HG02642 (cell line): Measurements from ENCODE around the gene CNIH2.
"Not testable (repeated sequence)": the region's sequence is repeated elsewhere in the genome, so short reads cannot be mapped to it uniquely, and the experiment has no call there.

ENCODE experiments used
- ATAC-seq: cut with Tn5 transposase; IDR thresholded peaks from one replicate; pipeline ENCODE4 v1.9.1; 2021; ENCODE audit warnings: mild to moderate bottlenecking; ENCODE audit not compliant: unreplicated experiment, poor library complexity

Gene CNIH2

DNA sequence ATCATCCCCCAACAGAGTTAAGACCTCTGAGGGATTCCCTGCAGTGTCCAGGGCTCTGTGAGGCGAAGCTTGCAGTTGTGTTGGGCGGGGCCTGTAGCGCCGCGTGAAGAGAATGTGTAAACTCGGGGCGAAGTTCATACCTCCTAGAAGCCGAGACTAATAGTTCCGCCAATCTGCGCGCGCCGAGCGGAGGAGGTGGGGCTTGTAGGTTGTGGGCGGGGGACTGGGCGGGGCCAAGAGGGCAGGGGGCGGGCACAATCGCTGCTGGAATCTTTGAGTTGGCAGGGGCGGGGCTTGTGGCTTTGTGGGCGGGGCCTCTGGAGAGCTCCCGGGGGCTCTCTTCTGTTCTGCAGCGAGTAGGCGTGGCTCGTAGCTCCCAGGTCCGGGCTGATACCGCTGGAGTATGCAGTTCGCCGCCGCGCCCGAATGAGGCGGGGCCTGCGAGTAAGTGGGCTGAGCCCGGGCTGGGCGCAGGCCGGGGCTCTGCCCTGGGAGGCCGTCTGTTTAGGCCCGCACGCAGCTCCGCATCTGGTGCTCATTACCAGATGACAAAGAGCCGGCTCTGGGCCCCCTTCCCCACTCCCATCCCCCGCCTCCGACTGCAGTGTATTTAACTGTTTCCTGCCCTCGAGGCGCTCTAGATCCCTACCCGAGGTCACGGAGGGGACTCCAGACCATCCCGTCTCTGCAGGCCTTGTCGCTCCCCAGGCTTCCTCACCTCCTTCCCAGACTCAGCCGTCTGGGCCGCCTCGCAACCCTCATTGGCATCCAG lies 34.8 kb downstream of the CNIH2 start:
- peak; percentile 63 for ATAC-seq

DNA sequence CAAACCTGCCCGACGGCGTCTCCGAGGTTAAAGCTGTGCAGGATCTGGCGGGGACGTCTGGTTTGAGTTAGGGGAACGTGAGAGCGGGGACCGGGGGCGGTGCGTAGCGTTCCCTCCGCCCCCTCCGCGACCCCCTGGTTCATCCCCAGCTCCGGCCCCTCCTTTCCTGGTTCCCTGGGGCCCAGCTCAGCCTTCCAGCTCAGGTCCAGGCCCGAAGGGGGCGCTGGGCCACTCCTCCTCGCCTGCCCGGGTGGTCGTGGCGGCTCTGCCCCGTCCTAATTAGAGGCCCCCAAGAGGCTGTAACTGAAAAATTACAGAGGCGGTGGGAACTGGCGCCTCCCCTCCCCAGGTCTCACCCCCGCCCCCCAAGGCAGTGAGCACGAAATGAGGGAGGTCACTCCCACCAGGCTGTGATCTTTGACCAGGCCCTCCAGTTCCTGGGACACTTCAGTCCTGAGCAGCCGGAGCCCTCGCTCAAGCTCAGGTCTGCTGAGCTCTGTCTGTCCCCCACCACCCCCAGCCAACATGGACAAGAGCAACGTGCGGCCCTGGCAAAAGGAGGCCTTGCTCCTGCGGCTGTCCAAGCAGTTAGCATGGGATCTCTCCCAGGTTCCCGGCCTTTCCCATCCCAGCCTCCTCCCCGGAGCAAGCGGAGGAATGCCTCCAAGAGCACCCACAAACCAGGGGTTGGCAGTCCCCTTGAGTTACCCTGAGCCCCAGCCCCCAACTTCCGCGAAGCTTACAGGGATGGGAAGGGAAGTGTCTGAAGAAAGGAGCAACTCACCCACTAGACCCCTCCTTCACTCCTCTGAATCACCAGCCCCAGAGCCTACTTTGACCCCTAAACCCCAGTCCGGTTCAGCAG lies 35.6 kb downstream of the CNIH2 start:
- ATAC-seq: no peak

DNA sequence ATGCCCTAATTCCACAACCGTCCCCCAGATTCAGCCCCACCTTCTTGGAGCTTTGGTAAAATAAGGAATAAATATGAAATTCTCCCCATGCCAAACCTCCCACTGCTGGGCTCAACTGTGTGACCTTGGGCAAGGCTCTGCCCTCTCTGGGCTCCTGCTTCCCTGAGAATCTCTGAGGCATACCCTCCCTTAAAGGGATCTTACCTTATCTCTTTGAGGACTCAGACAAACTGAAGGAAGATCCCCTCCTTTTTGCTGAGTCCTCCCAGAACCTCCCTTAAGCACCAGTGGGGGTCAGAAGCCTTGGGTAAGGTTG lies 36.2 kb downstream of the CNIH2 start:
- no peak for ATAC-seq

DNA sequence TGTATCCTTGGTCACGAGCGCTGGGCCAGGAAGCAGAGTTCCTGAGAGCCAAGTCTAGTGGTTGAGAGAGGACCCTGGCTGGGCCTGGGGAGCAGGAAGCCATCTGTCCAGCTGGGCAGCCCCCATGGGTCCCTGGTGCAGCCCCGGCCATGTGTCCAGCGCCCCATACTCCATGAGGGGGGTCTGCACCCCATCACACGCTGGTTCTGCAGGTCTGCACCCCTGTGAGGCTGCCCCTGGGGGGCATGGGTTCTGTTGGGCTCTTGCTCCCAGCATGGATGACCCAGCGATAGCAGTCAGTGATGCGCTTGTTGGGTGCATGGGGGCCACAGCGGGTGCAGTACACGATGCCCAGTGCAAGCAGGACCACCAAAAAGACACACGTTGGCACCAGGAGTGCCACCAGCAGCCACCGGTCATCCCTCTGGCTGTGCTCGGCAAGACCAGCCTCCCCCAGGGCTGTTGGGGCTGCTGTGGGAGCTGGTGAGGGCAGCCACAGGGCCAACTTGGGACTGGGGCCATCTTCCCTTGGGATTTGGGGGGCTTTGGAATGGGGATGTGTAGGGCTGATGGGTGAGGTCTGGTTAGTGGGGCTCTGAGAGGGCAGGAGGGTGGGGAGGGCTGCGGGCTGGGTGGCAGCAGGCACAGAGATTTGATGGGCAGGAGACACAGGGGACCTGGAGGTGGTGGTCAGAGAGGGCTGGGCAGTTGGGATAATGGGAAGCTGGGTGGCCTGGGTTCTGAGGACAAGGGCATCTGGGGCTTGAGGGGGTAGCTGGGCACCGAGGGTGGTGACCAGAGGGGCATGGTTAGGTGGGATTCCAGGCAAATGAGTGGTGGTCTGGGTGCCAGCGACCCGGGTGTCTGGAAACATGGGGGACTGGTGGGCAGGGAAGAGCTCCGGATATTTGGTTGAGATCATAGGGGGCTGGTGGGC lies 36.9 kb downstream of the CNIH2 start:
- no peak for ATAC-seq

DNA sequence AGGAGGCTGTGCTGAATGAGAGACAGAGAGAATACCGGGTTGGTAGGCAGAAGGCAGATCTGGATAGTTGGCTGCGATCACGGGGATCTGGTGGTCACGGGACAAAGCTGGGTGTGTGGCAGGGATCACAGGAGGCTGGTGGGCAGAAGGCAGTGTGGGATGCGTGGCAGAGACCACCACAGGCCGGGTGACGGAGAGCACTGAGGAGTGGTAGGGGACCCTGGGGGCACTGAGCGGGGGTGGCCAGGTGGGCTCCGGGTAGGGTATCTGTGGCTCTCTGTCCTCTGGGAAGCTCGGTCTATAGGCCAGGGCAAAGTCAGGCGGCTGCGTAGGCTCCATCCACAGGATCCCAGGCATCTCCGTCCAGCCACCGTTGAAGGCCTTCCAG lies 37.5 kb downstream of the CNIH2 start:
- no peak for ATAC-seq

DNA sequence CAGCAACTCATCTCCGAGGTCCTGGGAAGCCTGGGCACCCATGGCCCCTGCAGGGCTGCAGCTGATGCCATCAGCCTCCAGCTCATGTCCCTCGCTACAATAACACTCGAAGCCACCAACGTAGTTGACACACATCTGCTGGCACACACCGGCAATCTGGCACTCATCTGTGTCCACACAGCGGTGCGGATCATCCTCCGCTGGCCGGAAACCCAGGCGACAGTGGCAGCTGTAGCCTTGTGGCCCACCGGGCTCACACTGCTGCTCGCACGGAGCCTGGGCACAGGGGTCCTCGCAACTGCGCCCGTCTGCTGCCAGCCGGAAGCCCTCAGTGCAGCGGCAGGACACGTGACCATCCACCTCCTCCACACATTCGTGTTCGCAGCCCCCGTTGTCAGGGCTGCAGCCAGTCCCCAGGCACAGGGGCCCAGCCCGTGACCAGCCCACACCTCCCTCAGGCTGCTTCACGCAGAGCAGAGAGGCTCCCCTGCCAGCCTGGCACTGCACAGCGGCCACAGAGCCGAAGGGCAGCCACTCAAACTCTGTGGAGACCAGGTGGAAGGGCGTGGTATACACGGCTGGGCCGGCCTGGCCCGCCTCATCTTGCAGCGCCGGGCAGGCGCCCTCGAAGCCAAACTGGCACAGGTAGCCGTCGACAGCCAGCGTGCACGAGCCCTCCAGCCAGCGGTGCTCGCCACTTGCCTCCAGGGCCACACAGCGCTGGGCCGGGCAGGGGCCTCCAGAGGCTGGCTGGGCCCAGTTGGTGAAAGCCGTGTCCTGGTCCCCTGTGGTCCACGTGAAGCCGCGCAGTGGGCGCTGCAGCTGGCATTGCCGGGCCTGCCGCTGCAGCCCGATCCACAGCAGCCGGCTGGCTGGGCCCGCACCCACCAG lies 38.2 kb downstream of the CNIH2 start:
- ATAC-seq: no peak

DNA sequence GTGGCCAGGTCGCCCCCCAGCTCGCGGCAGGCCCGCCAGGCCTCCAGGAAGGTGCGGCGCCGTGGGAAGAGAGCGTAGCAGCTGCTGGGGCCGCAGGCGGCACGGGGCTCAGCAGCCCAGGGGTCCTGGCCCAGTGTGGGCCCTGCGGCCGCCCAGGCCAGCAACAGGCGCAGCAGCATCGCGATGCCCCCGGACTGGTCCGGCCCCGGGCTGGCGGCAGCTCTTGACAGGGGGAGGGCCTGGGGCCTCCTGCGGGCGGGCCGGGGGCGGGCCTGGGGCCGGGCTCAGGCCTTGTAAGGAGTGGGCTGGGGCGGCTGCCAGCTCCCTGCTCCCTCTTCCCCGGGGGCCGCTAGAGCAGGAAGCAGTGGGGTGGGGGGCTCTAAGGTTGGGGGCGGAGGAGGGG lies 38.9 kb downstream of the CNIH2 start, which contains the start of gene CD248:
CD248 (minus strand) TSS at position 196 of the 403 bp plus-strand sequence; CDS start at position 179, 17 bp downstream.
- ATAC-seq: no peak

DNA sequence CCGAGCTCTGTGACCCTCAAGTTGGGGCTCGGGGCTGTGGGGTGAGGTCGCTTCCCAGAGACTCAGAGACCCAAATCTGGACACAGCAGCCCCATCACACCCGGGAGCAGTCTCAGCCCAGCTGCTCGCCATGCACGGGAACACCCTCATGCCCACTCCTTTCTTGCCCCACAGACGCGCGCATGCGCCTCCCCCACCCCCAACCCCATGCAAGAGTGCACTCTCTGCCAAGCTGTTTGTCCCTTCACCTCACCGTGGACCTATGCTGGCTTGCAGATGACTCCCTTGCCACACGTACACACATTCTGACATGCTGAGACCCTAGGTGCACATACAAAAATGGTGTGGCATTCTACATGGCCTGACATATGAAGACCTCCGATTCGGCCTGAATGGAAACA lies 39.3 kb downstream of the CNIH2 start:
- no peak for ATAC-seq

DNA sequence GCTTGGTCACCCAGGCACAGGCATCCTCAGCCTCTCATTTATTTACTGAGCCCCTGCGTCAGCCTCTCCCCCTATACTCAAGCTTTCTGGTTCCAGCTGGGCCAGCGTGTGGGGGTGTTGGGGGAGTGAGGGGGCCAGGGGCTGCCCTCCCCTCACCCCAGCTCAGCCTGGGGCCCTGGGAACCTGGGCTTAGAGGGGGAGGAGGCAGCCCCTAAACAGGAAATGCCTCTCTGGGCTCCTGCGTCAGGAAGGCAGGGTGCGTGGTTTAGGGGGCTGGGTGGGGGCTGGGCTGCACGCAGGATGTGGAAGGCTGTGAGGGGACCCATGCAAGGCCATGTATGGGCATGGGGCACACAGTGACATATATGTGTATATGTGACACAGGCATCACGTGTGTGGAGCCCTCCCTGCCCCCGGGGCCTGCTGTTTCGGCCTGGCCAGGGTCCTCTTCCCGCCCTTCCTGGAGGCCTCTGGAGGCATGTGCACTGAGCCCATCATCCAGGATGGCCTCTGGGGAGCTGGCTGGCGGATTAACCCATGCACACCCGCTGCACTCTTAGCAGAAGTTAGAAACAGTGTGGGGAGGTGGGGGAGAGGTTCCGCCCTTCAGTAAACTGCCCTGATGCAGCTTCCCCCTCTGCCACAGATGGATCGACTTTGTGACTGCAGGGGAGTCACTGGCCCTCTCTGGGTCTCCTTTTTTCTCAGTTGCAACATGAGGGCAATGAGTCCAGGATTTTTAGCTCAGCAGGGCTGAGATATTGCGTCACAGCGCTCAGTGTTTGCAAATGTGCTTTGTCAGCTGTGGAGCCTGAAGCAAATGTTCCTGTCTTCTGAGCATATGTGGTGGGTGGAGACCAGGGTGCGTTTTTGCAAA lies 40.0 kb downstream of the CNIH2 start:
- ATAC-seq: no peak

DNA sequence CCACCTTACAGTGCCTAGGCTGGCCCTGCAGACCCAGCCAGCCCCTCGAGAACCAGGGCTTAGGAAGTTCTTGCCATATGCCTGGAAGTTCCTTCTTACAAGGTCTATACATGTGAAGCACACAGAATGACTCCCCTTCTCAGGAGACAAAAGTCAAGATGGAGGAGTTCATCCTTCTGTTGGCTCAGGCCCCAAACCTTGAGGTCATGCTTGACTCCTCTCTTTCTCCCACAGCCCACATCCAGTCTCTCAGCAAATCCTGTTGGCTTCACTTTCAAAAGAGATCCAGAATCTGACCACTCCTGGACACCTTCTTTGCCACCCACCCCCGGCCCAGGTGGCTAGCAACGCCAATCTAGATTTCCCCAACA lies 40.6 kb downstream of the CNIH2 start:
- no peak for ATAC-seq

DNA sequence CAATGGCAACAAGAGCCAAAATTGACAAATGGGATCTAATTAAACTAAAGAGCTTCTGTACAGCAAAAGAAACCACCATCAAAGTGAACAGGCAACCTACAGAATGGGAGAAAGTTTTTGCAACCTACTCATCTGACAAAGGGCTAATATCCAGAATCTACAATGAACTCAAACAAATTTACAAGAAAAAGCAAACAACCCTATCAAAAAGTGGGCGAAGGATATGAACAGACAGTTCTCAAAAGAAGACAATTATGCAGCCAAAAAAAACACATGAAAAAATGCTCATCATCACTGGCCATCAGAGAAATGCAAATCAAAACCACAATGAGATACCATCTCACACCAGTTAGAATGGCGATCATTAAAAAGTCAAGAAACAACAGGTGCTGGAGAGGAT lies 42.3 kb downstream of the CNIH2 start:
- not testable (repeated sequence) for ATAC-seq

DNA sequence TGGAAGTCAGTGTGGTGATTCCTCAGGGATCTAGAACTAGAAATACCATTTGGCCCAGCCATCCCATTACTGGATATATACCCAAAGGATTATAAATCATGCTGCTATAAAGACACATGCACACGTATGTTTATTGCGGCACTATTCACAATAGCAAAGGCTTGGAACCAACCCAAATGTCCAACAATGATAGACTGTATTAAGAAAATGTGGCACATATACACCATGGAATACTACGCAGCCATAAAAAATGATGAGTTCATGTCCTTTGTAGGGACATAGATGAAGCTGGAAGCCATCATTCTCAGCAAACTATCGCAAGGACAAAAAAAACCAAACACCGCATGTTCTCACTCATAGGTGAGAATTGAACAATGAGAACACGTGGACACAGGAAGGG lies 42.8 kb downstream of the CNIH2 start:
- not testable (repeated sequence) for ATAC-seq

DNA sequence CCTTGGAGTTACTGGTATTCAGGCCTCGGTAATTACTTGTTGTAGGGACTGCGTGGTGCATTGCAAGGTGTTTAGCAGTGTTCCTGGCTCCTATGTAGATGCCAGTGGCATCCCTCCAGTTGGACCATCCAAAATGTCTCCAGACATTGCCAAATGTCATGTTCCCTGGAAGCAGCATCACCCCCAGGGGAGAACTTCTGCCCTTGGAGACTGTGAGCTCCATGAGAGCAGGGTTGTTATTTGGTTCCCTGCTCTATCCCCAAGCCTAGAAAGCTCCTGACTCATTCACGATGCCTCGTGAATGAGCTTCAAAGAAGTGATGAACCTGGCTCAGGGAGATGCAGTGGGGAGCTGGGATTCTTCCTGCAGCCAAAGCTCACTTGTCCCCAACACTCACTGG lies 43.6 kb downstream of the CNIH2 start:
- ATAC-seq: no peak

DNA sequence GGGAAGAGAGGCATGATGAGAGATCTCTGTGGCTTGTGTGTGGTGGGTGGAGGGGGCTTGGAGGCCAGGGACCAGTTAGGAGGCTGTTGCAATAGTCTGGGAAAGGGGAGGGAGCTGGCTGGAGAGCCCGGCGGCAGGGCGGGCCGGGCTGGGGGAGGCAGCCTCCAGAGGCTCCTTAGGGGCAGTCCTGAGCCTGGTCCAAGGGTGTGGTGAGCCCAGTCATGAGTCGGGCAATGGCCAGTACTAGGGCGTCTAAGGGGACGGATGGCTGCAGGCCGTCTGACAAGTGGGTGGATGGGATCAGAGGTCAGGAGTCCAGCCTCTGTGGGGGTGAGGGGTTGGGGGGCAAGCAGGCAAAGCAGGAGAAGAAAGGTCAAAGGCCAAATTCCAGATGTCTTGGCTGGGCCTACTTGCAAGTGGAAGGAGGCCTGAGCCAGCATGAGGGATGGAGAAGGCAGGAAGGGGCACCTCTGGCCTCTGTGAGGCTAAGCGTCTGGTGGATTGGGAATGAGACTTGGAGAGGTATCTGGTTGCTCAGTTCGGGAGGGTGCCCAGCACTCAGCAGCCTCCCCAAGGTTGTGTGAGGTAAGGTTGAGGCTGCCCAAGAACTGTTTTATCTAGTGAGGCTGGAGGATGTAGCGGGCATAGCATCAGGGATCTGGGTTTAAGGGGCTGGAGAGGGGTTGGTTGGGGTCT lies 44.9 kb downstream of the CNIH2 start:
- no peak for ATAC-seq

DNA sequence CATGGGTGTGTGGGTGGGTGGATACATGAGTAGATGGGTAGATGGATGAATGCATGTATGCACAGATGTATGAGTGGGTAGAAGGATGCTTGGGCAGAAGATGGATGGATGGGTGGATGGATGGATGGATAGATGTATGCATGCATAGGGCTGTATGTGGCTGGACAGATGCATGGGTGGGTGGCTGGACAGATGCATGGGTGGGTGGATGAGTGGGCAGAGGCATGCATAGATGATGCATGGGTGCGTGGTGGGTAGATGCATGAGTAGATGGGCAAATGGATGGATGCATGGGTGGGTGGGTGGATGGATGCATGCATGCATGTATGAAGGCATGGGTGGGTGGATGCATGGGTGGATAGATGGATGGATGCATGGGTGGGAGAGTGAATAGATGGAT lies 45.7 kb downstream of the CNIH2 start:
- no peak for ATAC-seq

DNA sequence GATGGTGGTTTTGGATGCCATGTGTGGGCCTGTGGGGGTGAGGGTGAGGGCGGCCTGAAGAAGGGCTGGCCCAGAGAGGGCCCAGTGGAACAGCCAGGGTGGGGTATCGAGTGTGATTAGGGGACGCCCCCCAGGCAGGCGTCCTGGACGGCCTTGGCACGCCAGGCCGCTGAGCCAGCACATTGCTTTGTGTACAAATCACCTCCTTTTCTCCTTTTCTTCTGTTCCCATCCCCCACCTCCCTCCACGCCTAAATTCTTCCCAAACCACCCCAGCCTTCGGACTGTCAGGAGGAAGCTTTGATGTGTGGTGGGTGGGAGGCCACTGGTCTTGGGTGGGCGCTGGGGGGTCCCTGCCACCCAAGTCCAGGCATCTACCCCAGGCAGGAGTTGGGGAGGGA lies 46.7 kb downstream of the CNIH2 start:
- ATAC-seq: no peak

DNA sequence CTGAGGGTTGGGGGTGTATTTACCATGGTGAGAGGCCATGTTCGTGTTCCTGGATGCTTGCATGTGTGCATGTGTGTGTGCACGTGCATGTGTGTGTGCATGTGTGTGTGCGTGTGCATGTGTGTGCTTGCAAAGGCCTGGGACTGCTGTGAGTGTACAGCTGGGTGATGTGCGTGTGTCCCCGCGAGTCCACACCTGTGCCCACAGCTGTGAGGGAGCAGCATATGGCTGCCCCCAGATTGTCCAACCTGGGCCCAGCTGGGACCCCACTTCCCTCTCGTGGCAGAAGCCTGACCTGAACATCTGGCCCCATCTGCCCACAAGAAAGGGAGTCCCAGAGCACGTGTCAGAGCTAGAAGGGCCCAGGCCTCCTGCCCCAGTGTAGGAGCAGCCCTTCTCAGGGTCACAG lies 47.3 kb downstream of the CNIH2 start:
- ATAC-seq: no peak
